Heart right ventricle (tissue), 16 donors: Measurements from ENCODE around the gene CHRDL2. TPM values are rescaled to one million over a fixed set of nuclear protein-coding genes. Genes with fewer than 3 reads are reported as not detected.
A peak's percentile ranks its signal among the peaks of the same experiment; 100 is the strongest.

Experiments used
- ATAC-seq, 8 donors: fragments of 200-7000 bp; cut with Tn5 transposase; one replicate each; pipeline ENCODE4 v1.9.1; 2020; ENCODE audit warnings: mild to moderate bottlenecking in 8 of 8, moderate library complexity in 8 of 8, moderate number of reproducible peaks in 1 of 8
- DNase-seq, 2 donors: peaks; one replicate each; pipeline ENCODE4 v3.0.0-alpha.2; 2020
- H3K27ac ChIP-seq, 10 donors: fragments of 200-600 bp; sonication (generic) in 2 of 10; one replicate each; pipeline versions ENCODE4 v1.5.0 to v1.8.0; 2020 to 2022; ENCODE audit warnings: mild to moderate bottlenecking in 3 of 10
- H3K27me3 ChIP-seq, 7 donors: fragments of 200-600 bp; one replicate each; pipeline ENCODE4 v1.8.0; 2021 to 2022; ENCODE audit warnings: mild to moderate bottlenecking in 2 of 7
- H3K36me3 ChIP-seq, 9 donors: fragments of 200-600 bp; sonication (generic) in 1 of 9; one replicate each; pipeline versions ENCODE4 v1.5.0 to v1.8.0; 2020 to 2022; ENCODE audit warnings: mild to moderate bottlenecking in 2 of 9
- H3K4me1 ChIP-seq, 9 donors: fragments of 200-600 bp; sonication (generic) in 1 of 9; one replicate each; pipeline versions ENCODE4 v1.5.0 to v1.8.0; 2020 to 2022; ENCODE audit warnings: mild to moderate bottlenecking in 4 of 9
- H3K4me3 ChIP-seq, 10 donors: fragments of 200-600 bp; sonication (generic) in 2 of 10; one replicate each; pipeline versions ENCODE4 v1.5.0 to v1.8.0; 2020 to 2022; ENCODE audit warnings: mild to moderate bottlenecking in 7 of 10, moderate library complexity in 2 of 10
- H3K9me3 ChIP-seq, 11 donors: fragments of 200-600 bp in 10 of 11; sonication (generic) in 2 of 11; one replicate each; pipeline versions ENCODE4 v1.5.0 to v1.8.0; 2013 to 2022; ENCODE audit warnings: mild to moderate bottlenecking in 2 of 11, control low read depth in 1 of 11, moderate library complexity in 1 of 11
- CTCF ChIP-seq, 9 donors: fragments of 200-600 bp; sonication (generic) in 2 of 9; IDR thresholded peaks; one replicate each; pipeline versions ENCODE4 v1.5.0 to v1.8.0; 2021 to 2022; ENCODE audit warnings: antibody characterized with exemption in 9 of 9, mild to moderate bottlenecking in 5 of 9, moderate library complexity in 1 of 9
- WGBS, 2 donors: extraction: QIAGEN DNeasy Blood & Tissue Kit; methylation state at CpG; one replicate each; pipeline ENCODE4 v1.1.7; 2013; ENCODE audit warnings: inconsistent platforms in 1 of 2; 5-methylcytosine and 5-hydroxymethylcytosine counted together
- intact Hi-C, 10 donors: fragments of 100-400 bp; cut with DNase I; formaldehyde crosslinking; loops; one replicate each; pipeline versions ENCODE4 v1.11.1 to v1.14.2; 2022
- polyA plus RNA-seq, 2 donors: library from polyadenylated mRNA; stranded (reverse); fragments of 200-250 nt; gene quantifications; one replicate each; pipeline ENCODE4 v1.2.3, GENCODE V29; 2013
- total RNA-seq, 10 donors: library from RNA; stranded (reverse); fragmentation: NEBNext Ultra II Directional in 3 of 10; extraction: Animal tissue kit (Norgen Biotek cat#: 25700) in 3 of 10; gene quantifications; one replicate each; pipeline versions ENCODE4 v1.2.1 to v1.2.4, GENCODE V29; 2021 to 2023
- donor health status: Arrhythmogenic right ventricular cardiomyopathy.
- donor health status: ischemic (EF 13 %, LVEDD 7.1; RV severe dilation, severe dysfunction).
- donor health status: healthy with polysubstance abuse.
- donor health status: DM: no; HTN: yes; CAD: no.
- donor health status: DM: no; HTN: no; CAD: no.
- donor health status: ischemic (EF 25% LVEDD 6.9; RV normal size, moderate dysfunction).
- donor health status: ischemic (EF 25% LVEDD 5.7; RV mildly dilated, moderate dysfunction).
- donor health status: healthy.
- donor health status: DM: yes; HTN: yes; CAD: no.
- donor health status: Ischemic cardiomyopathy.
- donor health status: ischemic (EF 35%, LVEDD 5.7; RV mildly dilated, moderate dysfunction).
- donor health status: nonischemic (EF 11% LVEDD 7.7; RV severe dilation, severe dysfunction).
- donor health status: DM: yes; HTN: yes; CAD: no.
- donor health status: PGD.
- donor health status: ischemic (EF 29% LVEDD 5.4; RV normal size, mild dysfunction).
- donor health status: nonischemic (EF 23%, LVEDD 6.1; RV moderate dilation, normal function).

The CHRDL2 gene
- total and polyA plus RNA-seq, 12 donors = 1.00 to 19.7 (median 6.7) TPM

- H3K9me3 ChIP-seq = no peaks in the 10 kb centered on the region
- intact Hi-C loops = loop anchor here in 4 of 10 donors (5.0 to 10.0 kb wide), 5 partner anchors 34 to 289 kb away; partner anchors contain the start of gene LIPT2 (in 1 of the 4)
- WGBS, 2 donors = 94 to 97% methylated on average over 2 of the region's 2 CpGs
- TF ChIP-seq CTCF (IDR thresholded peaks at IDR 0.05) = no peak
- H3K4me3 ChIP-seq = no peak overlapping the region
- H3K27ac ChIP-seq = no peak overlapping the region
- H3K4me1 ChIP-seq = peaks cover 0 to 7% (median 4%) of the 10 kb centered on the region in 9 donors
- peaks cover 0 to 44% (median 29%) of the 10 kb centered on the region in 7 donors for H3K27me3 ChIP-seq
- no peak for ATAC-seq
- no peak for DNase-seq
- H3K36me3 ChIP-seq = no peaks in the 10 kb centered on the region
These were observed 4.8 kb upstream of the CHRDL2 start for GRCh38 chr11:74736031-74736430.

GRCh38 chr11:74735365-74735928 lies 4.2 kb upstream of the CHRDL2 start:
- ATAC-seq = no peak
- no peak for DNase-seq
- no peak for TF ChIP-seq CTCF (IDR thresholded peaks at IDR 0.05)
- H3K4me3 ChIP-seq = no peak overlapping the region
- H3K4me1 ChIP-seq = peaks cover 0 to 7% (median 4%) of the 10 kb centered on the region in 9 donors
- no peaks in the 10 kb centered on the region for H3K9me3 ChIP-seq
- H3K36me3 ChIP-seq = no peaks in the 10 kb centered on the region
- no peak overlapping the region for H3K27ac ChIP-seq
- intact Hi-C loops = loop anchor here in 4 of 10 donors (5.0 to 10.0 kb wide), 5 partner anchors 33 to 288 kb away; partner anchors contain the start of gene LIPT2 (in 1 of the 4)
- 85 to 87% methylated on average over 6 of the region's 6 CpGs for WGBS, 2 donors
- peaks cover 0 to 49% (median 34%) of the 10 kb centered on the region in 7 donors for H3K27me3 ChIP-seq

- H3K36me3 ChIP-seq = no peaks in the 10 kb centered on the region
- H3K4me3 ChIP-seq = no peak overlapping the region
- no peaks in the 10 kb centered on the region for H3K9me3 ChIP-seq
- DNase-seq = no peak
- no peak for ATAC-seq
- no peak overlapping the region for H3K27ac ChIP-seq
- no peak for TF ChIP-seq CTCF (IDR thresholded peaks at IDR 0.05)
- peaks cover 0 to 59% (median 43%) of the 10 kb centered on the region in 7 donors for H3K27me3 ChIP-seq
- intact Hi-C loops = loop anchor here in 2 of 10 donors (5.0 to 10.0 kb wide), 2 partner anchors 122 to 240 kb away; partner anchors contain the start of gene LIPT2 (in 1 of the 2)
- peaks cover 0 to 7% (median 4%) of the 10 kb centered on the region in 9 donors for H3K4me1 ChIP-seq
- 54 to 71% methylated on average over 1 of the region's 1 CpG for WGBS, 2 donors
These were observed 3.3 kb upstream of the CHRDL2 start for GRCh38 chr11:74734559-74734925.

- WGBS, 2 donors = 3 to 4% methylated on average over 40 of the region's 40 CpGs
- no peak for ATAC-seq
- H3K4me3 ChIP-seq = peak overlapping the region in 6 of 10 donors; percentile 11 to 55 (median 38)
- no peaks in the 10 kb centered on the region for H3K36me3 ChIP-seq
- peaks cover 0 to 66% (median 47%) of the 10 kb centered on the region in 7 donors for H3K27me3 ChIP-seq
- H3K9me3 ChIP-seq = no peaks in the 10 kb centered on the region
- no peak for TF ChIP-seq CTCF (IDR thresholded peaks at IDR 0.05)
- H3K27ac ChIP-seq = peak overlapping the region in 2 of 10 donors; percentile 9 to 20
- peaks cover 3 to 20% (median 12%) of the 10 kb centered on the region in 9 donors for H3K4me1 ChIP-seq
- intact Hi-C loops = loop anchor here in 2 of 10 donors (5.0 to 10.0 kb wide), 2 partner anchors 118 to 236 kb away; partner anchors contain the start of gene LIPT2 (in 1 of the 2)
- no peak for DNase-seq
These were observed 510 bp downstream of the CHRDL2 start for GRCh38 chr11:74730571-74731260.
